ENCODE data around the gene MYL12B.
"Not testable (repeated sequence)": the region's sequence is repeated elsewhere in the genome, so short reads cannot be mapped to it uniquely, and the experiment has no call there.

The MYL12B gene

DNA sequence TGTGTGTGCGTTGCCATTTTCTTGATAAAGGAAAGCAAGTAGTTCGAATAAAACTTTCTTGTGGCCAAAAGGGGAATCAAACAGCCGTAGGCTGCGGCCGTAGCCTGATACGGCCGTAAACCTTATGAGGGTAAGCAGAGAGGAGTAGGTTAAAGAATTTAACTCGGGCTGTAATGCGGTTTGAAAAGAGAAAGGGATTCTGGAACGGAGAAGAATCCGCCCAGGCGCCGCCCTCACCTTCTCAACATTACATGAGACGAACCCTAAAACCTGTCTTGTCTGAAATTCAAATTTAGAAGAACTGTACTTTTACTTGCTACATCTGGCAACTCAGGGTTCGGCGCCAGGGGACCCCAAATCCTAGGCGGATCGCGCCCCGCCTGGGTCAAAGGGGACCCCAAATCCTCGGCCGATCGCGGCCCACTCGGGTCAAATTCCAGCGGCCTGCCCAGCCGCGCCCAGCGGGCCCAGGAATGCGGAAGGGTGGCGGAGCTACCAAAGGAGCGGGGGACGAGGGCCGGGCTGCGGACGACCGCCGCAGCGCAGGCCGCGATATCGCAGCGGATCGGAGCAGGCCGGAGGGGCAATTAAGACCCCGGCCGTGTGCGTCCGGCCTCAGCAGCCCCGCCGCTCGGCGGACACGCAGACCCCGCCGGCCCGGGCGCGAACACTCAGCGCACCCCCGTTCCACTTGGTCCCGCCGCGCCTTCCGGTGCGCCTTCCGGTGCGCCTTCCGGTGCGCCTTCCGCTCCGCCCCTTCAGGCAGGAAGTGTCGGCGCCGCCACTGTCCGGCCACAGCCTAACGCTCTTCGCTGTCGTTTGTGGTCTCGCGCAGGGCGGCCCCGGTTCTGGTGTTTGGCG lies at the start of gene MYL12B:
Gene MYL12B, plus strand, starts transcription at position 761 of the 861 bp plus-strand sequence. CDS start 10,766 bp downstream, outside the sequence.
- DNase-seq (ENCODE audit: low read depth in 2 of 3, low spot score in 1 of 3): peak; percentile 55 to 72 (median 62)

DNA sequence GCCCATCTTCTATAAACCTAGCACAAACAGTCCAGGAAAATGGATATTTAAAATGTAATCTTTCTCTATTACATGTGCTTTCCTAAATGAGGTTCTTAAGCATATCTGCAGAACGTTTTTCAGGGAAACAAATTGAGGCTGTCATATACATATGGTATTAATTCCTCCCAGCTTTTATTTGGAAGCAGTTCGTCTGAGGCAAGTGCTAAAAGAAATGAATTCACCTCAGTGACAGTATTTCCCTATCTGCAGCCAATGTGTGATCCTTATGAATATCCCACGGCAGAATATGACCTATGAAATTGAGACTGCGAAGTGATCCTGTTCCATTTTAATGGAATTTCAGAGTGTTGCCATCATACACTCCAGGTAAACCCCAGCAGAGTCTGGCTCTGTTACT lies 49.3 kb upstream of the MYL12B start:
- no peak for DNase-seq (ENCODE audit: low read depth in 2 of 3, low spot score in 1 of 3)

DNA sequence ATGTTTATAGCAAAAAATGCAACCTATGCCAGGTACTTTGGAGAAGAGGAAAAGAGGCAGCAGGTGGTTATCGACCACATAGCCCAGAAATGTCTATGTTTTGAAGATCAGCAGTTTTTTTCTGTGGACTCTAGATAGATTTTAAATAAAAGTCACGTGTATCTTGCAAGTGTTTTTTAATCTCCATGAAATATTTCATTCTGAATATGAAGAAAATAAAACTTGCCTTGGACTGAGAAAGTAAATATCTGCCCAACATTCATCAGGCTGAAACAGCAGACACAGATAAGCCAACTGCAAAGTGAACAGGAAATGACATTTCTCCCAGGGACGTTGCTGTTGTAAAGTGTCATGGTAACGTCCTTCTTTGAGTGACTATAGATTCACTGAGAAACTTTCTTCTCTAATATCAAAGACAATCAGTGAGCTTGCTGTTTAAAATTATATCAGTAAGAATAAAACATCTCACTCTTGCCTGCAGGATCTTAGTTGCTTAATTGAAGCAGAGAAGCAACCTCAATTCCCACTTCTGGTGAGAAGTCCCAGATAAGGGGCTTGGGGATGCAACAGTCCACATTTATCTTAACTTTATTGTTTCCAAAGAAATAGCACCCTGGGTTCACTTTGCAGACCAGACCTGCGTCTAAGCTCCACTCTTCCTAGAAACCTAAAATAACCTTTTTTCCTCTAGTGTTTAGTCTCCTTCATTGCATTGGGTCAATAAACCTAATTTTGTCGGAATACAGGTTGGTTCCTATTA lies 48.5 kb upstream of the MYL12B start:
- no peak for DNase-seq (ENCODE audit: low read depth in 2 of 3, low spot score in 1 of 3)

DNA sequence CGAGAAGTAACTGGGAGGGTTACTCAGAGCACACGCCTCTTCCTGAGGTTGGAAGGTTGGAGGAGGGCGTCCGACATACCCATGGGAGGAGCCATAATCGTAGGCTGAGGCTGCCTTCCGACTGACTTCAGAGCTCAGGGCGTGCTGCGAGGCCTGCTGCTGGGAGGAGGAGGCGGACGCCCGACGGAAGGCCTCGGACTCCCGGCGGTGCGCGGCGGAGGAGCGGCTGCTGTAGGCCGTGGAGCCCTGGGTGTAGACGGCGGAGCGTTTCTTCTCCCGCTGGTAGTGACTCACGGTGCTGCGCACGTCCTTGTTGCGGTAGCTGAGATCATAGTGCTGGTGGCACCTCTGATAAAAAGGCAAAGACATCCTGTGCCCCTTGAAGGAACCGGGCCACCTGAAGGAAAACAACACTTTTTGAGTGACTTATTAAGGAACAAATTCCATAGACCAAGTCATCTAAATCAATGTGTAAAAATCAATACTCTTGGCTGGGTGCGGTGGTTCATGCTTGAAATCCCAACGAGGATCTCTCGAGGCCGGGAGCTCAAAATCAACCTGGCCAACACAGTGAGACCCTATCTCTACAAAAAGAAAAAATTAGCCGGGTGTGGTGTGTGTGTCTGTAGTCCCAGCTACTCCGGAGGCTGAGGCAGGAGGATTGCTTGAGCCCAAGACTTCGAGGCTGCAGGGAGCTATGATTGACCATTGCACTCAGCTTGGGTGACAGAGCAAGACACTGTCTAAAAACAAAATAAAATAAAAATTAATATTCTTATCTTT lies 46.9 kb upstream of the MYL12B start:
- no peak for DNase-seq (ENCODE audit: low read depth in 2 of 3, low spot score in 1 of 3)

DNA sequence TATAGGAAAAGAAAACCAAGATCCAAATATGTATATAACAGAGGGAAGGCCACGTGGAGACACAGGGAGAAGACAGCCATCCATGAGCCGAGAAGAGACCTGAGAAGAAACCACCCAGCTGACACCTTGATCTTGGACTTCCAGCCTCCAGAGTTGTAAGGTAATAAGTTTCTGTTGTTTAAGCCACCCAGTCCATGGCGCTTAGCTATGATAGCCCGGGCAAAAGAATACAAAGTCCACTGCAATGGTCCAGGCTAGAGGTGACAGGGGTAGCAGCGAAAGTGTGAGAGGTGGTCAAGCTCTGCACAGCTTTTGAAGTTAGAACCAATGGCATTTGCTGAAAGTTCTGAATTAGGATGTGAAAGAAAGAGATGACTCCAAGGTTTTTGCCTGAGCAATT lies 44.9 kb upstream of the MYL12B start:
- no peak for DNase-seq (ENCODE audit: low read depth in 2 of 3, low spot score in 1 of 3)

DNA sequence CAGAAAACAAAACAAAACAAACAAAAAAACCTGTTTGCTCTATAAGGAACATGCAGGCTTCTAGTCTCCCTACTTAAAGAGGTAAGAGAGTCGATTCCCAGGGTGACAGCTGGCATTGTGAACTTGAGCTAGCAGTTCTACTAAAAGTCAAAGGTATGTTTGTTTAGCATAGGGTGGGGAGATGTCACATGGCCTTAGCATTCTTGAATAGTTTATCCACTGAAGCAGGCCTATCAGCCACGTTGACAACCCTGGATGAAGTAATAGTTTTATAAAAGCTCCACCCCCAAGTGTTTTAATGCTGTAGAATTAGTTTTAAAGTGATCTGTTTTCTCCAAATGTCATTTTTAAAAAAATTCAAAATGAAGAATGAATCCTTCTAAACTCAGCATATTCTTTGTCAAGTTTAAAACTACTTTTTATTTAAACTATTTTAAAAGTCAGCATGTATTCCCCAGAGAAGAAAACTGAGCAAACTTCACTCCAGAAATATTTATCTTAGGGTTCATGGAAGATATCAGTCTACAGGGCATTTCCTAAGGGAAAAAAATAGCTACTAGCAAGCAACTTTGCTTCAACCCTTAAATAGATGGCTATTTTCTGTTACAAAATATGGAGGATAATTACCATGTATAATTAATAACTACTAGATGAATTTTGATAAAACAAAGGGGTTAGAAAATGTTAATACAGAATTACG lies 43.8 kb upstream of the MYL12B start:
- DNase-seq (ENCODE audit: low read depth in 2 of 3, low spot score in 1 of 3): no peak

DNA sequence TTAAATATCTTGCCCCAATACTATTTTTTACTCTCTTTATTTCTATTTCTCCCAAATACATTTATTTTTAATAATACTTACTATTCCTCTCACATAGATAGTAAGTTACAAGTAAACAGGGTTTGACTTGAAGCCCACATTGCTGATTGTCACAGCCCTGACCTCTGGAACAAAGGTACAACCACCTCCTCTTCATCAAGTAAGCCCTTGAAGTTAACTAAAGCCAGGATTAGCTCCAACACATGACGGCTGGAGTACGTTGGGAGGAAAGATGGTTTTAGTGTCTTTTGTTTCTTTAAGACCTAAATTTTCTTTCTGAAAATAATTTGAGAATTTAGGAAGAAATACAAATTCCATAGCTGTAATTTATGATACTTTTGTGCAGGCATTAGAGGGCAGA lies 43.1 kb upstream of the MYL12B start:
- no peak for DNase-seq (ENCODE audit: low read depth in 2 of 3, low spot score in 1 of 3)

DNA sequence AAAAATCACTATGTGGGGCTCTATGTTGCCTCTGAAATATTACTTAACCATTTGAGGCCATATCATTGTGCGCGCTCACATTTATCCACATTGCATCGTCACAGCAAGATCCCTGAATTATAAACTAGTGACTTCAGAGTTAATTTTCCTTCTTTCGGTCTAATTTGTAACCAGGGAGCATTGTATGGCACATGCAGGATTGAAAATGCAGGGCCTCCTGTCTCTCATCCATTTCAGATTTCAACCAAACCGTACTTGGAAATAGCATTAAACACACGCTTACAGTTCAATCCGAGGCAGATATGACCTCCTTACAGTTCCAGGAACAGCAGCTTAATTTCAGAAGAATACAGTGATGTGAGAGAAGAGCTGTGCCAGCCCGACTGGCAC lies 42.7 kb upstream of the MYL12B start:
- no peak for DNase-seq (ENCODE audit: low read depth in 2 of 3, low spot score in 1 of 3)

DNA sequence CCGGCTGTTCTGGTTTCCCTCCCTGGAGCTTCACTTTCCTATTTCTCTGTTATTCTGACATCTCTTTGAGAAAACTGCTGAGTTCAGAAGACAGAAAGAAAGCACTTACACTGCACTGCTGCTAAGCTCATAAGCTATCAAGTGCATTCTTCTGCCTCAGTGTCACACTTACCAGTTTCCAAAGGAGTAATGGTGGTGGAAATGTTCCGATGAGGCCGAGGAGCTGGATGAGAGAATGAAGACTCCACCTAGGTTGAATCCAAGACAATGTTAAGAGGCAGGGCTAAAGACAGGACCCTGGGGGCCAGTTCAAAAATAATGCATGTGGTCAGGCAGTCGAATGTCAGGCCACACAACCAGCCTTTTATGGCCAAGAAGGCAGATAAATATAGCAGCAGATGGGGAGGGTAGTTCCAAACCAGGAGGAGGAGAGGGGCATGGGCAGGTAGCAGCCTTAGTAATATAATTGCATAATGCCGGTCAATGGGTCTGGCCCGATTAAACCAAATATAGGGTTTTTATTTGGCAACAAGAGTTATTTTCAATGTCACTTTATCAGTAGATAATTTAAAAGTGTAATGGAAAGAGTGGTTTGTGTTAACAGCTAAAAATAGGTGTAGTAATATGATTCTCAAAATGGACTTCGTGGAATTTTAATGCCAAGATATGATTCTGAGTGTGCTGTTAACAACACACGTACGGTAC lies 42.1 kb upstream of the MYL12B start, which contains the start of gene MYOM1:
Gene MYOM1, minus strand, starts transcription at position 338 of the 705 bp plus-strand sequence. CDS start 4,745 bp downstream, outside the sequence.
- no peak for DNase-seq (ENCODE audit: low read depth in 2 of 3, low spot score in 1 of 3)

DNA sequence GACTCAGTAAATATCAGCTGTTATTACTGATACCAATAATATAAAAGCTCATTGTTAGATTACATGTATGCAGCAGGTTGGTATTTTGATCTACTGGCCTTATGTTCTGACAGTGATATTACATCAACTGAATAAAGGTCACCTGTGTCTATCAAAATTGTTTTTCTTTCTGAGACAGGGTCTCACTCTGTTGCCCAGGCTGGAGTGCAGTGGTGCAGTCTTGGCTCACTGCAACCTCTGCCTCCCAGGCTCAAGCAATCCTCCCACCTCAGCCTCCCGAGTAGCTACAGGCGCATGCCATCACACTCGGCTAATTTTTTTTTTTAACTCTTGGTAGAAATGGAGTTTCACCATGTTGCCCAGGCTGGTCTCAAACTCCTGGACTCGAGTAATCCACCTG lies 41.1 kb upstream of the MYL12B start:
- DNase-seq (ENCODE audit: low read depth in 2 of 3, low spot score in 1 of 3): not testable (repeated sequence)

DNA sequence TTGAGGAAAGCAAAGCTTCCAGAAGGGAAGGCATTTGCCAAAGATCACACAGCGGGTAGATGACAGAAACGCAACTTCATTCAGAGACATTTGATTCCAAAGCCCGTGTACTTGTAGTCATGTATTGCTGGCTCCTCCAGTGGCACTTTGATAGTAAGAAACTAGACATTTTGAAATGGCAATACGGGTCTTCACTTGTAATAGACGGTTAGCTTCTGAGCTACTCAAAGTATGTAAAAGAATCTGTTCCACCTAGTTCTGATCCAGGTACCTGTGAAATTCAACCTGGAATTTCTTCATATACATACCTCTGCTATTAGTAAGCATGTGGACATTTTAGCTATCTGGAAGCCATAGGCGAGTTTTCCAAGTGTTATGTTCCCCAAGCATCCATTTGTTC lies 40.4 kb upstream of the MYL12B start:
- no peak for DNase-seq (ENCODE audit: low read depth in 2 of 3, low spot score in 1 of 3)

DNA sequence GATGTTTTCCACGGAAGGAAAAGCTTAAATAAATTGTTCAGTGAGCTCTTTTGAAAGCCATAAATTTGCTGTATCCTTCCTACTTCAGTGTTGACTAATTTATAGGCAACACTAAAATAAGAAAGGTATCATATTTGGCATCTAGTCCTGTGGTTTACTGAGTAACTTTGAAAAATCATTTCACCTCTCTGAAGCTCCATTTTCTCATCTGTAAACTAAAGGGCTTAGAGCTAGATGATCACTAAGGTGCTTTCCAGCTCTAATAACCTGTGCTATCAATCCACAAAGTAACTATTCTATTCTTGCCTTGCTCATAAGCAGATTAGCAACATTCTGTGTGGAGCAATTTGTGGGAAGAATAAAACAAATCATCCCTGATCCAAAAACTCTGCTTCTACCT lies 38.6 kb upstream of the MYL12B start:
- DNase-seq (ENCODE audit: low read depth in 2 of 3, low spot score in 1 of 3): no peak

DNA sequence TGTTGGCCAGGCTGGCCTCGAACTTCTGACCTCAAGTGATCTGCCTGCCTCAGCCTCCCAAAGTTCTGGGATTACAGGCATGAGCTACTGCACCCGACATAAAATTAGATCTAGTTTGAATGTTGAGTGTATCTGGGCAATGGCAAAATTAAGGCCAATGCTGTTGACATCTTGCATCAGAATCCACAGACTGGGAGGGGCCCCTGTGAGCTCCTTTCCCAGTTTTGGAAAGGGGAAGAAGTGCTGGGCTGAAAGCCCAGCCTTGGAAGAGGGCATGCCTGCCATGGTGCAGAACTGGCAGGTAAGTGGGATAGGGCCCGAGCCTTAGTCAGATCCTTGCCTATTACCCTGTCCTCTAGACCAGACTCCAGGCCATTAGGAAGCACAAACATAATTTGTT lies 37.7 kb upstream of the MYL12B start:
- DNase-seq (ENCODE audit: low read depth in 2 of 3, low spot score in 1 of 3): no peak

DNA sequence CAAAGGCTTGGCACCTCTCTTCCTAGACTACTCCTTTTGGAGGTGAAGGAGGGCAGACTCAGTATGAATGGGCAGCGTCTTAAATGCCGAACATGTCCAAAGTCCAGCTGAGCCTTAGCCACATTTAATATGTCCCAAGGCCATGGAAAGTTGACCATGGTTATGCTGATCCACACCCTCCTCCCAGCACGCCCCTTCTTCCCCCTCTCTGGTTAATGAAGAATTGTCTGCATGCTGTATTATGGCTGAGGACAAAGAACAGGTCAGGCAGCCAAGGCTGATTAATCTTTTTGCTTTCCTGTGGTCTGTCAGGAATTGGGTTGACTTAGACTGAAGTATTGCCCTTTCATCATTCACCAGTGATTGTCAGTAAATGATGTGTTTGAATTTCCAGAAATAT lies 36.3 kb upstream of the MYL12B start:
- DNase-seq (ENCODE audit: low read depth in 2 of 3, low spot score in 1 of 3): no peak

DNA sequence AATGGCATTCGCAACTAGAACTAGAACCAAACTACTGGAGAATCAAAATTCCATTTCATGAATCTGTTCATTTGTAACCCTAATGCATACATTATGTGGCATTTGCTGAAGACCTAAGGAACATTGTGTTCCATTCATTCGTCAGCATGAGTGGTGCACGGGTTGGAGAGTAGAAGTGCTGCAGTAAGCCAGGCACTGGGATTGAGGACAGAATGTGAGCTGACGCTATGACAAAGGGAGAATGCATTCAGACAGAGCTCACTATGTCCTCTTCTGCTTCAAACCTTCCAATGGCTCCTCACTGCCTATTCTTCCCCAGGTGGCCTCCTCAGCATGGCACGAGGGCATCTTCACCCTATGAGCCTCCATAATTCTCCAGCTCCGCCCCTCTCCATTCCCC lies 35.9 kb upstream of the MYL12B start:
- DNase-seq (ENCODE audit: low read depth in 2 of 3, low spot score in 1 of 3): no peak

DNA sequence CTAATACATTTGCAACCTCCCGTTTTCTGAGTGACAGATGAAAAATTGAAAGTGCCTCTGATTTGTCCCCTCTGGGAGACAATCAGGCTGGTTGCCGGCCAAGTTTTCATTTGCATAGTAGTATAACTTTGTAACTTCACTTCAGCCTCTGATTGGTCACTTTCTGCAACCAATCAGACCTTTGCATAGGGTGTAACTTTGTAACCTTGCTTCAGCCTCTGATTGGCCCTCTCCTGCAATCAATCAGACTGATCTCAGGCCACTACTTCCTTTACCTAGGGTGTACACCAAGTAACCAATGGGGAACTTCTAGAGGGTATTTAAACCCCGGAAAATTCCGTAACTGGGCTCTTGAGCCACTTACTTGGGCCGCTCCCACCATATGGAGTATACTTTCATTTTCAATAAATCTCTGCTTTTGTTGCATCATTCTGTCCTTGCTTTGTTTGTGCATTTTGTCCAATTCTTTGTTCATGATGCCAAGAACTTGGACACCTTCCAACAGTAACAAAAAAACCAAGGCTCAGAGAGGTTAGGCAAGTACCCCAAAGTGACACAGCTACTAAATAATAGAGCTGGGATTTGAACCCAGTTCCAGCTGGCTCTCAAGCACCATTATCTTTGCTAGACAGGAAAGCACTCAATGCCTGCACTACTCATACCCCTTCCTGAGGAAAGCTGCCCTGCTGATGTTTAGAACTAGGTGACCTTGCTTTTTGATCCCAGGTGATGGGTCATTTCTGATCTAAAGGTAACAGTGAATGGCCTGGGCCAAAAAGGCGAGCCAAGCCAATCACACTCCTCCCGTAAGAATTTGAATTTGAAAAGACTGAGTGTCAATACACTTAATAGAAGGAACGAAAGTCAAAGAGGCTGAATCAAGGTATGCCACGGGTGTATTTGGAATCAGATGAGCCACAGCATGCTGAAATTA lies 31.3 kb upstream of the MYL12B start:
- DNase-seq (ENCODE audit: low read depth in 2 of 3, low spot score in 1 of 3): no peak

DNA sequence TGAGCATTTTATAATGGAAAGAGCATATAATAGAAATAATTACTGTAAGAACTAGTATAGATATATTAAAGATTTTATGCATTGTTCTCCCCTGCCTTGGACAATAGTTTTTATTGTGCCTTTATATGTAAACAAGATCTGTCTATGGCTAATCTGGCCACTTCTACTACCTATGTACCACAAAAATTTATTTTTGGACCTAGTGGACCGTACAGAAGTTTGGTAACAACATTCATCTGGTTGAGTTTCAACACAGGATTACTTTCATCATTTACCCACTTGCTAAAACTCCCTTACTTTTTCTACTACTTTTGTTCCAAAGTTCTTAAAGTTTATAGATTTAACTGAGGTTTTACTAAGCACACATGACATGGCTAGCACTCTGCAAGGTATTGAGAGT lies 28.9 kb upstream of the MYL12B start:
- DNase-seq (ENCODE audit: low read depth in 2 of 3, low spot score in 1 of 3): no peak

DNA sequence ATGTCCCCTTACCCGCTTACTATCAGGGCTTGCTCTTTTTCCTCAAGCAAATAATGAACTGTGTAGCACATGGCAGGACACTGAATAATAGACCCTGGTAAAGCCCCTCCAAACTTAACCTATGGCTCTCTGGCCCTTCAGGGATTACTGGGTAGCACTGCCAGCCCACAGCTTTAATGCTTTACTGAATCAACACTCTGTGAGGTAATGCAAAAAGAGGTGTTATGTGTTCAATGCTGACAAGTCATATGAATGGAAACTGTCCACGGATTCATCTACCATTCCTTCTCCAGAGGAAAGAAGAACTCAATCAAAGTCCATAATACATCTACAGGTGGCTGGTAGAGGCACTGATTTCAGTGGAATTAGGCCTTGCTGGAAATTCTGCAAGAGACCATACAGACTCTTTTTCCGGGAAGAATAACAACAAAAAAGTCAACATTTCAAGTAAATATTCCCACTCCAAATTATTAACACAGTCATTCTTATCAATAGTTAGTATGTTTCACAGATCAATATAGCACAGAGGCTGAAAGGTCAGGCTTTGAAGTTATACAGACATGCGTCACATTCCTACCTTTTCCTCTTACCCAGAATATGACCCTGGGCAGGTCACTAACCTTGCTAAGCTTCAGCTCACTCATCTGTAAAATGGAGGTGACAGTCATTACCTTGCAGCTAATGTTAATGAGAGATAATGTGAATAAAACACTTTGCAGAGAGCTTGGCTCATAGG lies 28.3 kb upstream of the MYL12B start:
- DNase-seq (ENCODE audit: low read depth in 2 of 3, low spot score in 1 of 3): no peak

DNA sequence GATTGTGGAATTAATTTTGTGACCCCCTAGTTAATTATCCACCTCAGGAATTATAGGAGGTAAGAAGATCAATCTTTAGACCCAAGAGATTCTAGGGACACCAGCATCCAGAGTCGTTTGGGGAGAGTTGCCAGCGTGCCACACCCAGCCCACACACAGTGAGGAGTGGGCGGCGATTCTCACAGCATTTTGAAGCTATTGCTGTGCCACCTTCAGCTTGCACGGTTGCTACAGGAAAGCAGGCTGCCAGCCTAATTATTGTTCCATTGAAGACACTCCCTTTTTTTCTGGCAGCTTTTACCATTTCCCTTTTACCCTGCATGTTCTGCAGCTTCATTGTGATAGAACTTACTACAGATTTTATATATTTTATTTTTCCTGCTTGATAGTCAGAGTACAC lies 27.5 kb upstream of the MYL12B start:
- DNase-seq (ENCODE audit: low read depth in 2 of 3, low spot score in 1 of 3): no peak

All from stimulated activated CD4-positive, alpha-beta T cell treated with anti-CD3 and anti-CD28 coated beads, Interleukin-12 subunit alpha, Interleukin-12 subunit beta, amount 100 ng/mL, for 48 hours (primary cell).